H9 (cell line): ENCODE measurements around the gene CSF2. TPM values are rescaled to one million over a fixed set of nuclear protein-coding genes. Genes with fewer than 3 reads are reported as not detected.

Experiments
- DNase-seq: peaks from one replicate; pipeline ENCODE4 v3.0.0-alpha.2; 2017
- H2AFZ ChIP-seq: one replicate; pipeline ENCODE4 v1.6.1; 2013; ENCODE audit warnings: mild to moderate bottlenecking, low read length, control low read depth, moderate library complexity
- H2AK5ac ChIP-seq: 2 replicates; pipeline ENCODE4 v1.6.1; 2013; ENCODE audit warnings: low read length, control low read depth, mixed read lengths; ENCODE audit not compliant: insufficient read length
- H2BK120ac ChIP-seq: one replicate; pipeline ENCODE4 v1.6.1; 2013; ENCODE audit warnings: low read depth, mild to moderate bottlenecking, low read length, control low read depth, inconsistent platforms; ENCODE audit not compliant: poor library complexity, severe bottlenecking
- H2BK12ac ChIP-seq: 2 replicates; pipeline ENCODE4 v1.6.1; 2013; ENCODE audit warnings: low read length, control low read depth, mixed read lengths, low read depth; ENCODE audit not compliant: insufficient read length
- H2BK15ac ChIP-seq: 2 replicates; pipeline ENCODE4 v1.6.1; 2013; ENCODE audit warnings: low read depth, low read length, control low read depth
- H2BK20ac ChIP-seq: one replicate; pipeline ENCODE4 v1.6.1; 2013; ENCODE audit warnings: low read depth, mild to moderate bottlenecking, low read length, control low read depth, inconsistent platforms; ENCODE audit not compliant: poor library complexity, severe bottlenecking
- H2BK5ac ChIP-seq: 2 replicates; pipeline ENCODE4 v1.6.1; 2013; ENCODE audit warnings: low read length, control low read depth, mixed read lengths; ENCODE audit not compliant: insufficient read length
- H3K14ac ChIP-seq: 2 replicates; pipeline ENCODE4 v1.6.1; 2013; ENCODE audit warnings: low read length, control low read depth; ENCODE audit not compliant: insufficient read depth
- H3K18ac ChIP-seq: 2 replicates; pipeline ENCODE4 v1.6.1; 2013; ENCODE audit warnings: low read depth, mild to moderate bottlenecking, mixed read lengths, low read length, control low read depth; ENCODE audit not compliant: insufficient read length
- H3K23ac ChIP-seq: 2 replicates; pipeline ENCODE4 v1.6.1; 2013; ENCODE audit warnings: low read length, control low read depth, mixed read lengths, low read depth; ENCODE audit not compliant: insufficient read length
- H3K23me2 ChIP-seq: 2 replicates; pipeline ENCODE4 v1.6.1; 2013; ENCODE audit warnings: low read depth, mild to moderate bottlenecking, mixed read lengths, low read length, control low read depth; ENCODE audit not compliant: insufficient read length, poor library complexity, severe bottlenecking
- H3K27ac ChIP-seq: 2 replicates; pipeline ENCODE4 v1.5.1; 2013; ENCODE audit warnings: low read length, control low read depth, mixed read lengths, low read depth; ENCODE audit not compliant: insufficient read length
- H3K27me3 ChIP-seq: 2 replicates; pipeline ENCODE4 v1.6.1; 2013; ENCODE audit warnings: low read length, control low read depth, inconsistent platforms; ENCODE audit not compliant: insufficient read depth
- H3K4ac ChIP-seq: 2 replicates; pipeline ENCODE4 v1.6.1; 2013; ENCODE audit warnings: low read depth, mild to moderate bottlenecking, control low read depth, inconsistent platforms, low read length, moderate library complexity
- H3K4me1 ChIP-seq: 2 replicates; pipeline ENCODE4 v1.6.1; 2013; ENCODE audit warnings: low read length, control low read depth, inconsistent platforms; ENCODE audit not compliant: insufficient read depth
- H3K4me2 ChIP-seq: 2 replicates; pipeline ENCODE4 v1.6.1; 2013; ENCODE audit warnings: low read length, control low read depth, mixed read lengths; ENCODE audit not compliant: insufficient read length, insufficient read depth
- H3K56ac ChIP-seq: 2 replicates; pipeline ENCODE4 v1.6.1; 2013; ENCODE audit warnings: low read depth, mild to moderate bottlenecking, mixed read lengths, low read length, control low read depth; ENCODE audit not compliant: insufficient read length
- H3K79me1 ChIP-seq: 2 replicates; pipeline ENCODE4 v1.6.1; 2013; ENCODE audit warnings: low read depth, mild to moderate bottlenecking, moderate library complexity, low read length, control low read depth, inconsistent platforms; ENCODE audit not compliant: insufficient read depth, poor library complexity, severe bottlenecking
- H3K79me2 ChIP-seq: 2 replicates; pipeline ENCODE4 v1.6.1; 2013; ENCODE audit warnings: low read length, control low read depth, inconsistent platforms; ENCODE audit not compliant: insufficient read depth
- H3K9ac ChIP-seq: 2 replicates; pipeline ENCODE4 v1.6.1; 2013; ENCODE audit warnings: low read length, control low read depth, mixed read lengths; ENCODE audit not compliant: insufficient read length; ENCODE audit errors: extremely low read depth
- H3K9me3 ChIP-seq: one replicate; pipeline ENCODE4 v1.6.1; 2013; ENCODE audit warnings: low read depth, low read length, inconsistent platforms; ENCODE audit not compliant: control insufficient read depth
- H3T11ph ChIP-seq: one replicate; pipeline ENCODE4 v1.6.1; 2013; ENCODE audit warnings: mild to moderate bottlenecking, low read length, control low read depth, inconsistent platforms
- H4K20me1 ChIP-seq: one replicate; pipeline ENCODE4 v1.6.1; 2013; ENCODE audit not compliant: control insufficient read depth, insufficient read length, insufficient read depth
- H4K5ac ChIP-seq: 2 replicates; pipeline ENCODE4 v1.6.1; 2013; ENCODE audit warnings: low read depth, mild to moderate bottlenecking, mixed read lengths, low read length, control low read depth; ENCODE audit not compliant: insufficient read length
- H4K8ac ChIP-seq: replicated peaks from 2 replicates; pipeline ENCODE4 v1.6.1; 2013; ENCODE audit warnings: low read length, control low read depth, mixed read lengths, low read depth; ENCODE audit not compliant: insufficient read length
- H4K91ac ChIP-seq: 2 replicates; pipeline ENCODE4 v1.6.1; 2013; ENCODE audit warnings: low read depth, mild to moderate bottlenecking, moderate library complexity, mixed read lengths, low read length, control low read depth; ENCODE audit not compliant: insufficient read length
- H3K27ac Mint-ChIP-seq, 3 experiments: 2 replicates in 2 of 3; 3 replicates in 1 of 3; pipeline ENCODE4 v1.8.0; 2020 to 2021; ENCODE audit warnings: mixed read lengths in 3 of 3, mild to moderate bottlenecking in 1 of 3, moderate library complexity in 1 of 3
- H3K27me3 Mint-ChIP-seq: 2 replicates; pipeline ENCODE4 v1.8.0; 2021; ENCODE audit warnings: low read depth, mild to moderate bottlenecking, moderate library complexity, mixed read lengths
- H3K36me3 Mint-ChIP-seq, 3 experiments: 2 replicates in 2 of 3; 3 replicates in 1 of 3; pipeline ENCODE4 v1.8.0; 2020 to 2021; ENCODE audit warnings: low read depth in 3 of 3, mixed read lengths in 3 of 3; ENCODE audit not compliant: insufficient read depth in 1 of 3
- H3K4me1 Mint-ChIP-seq, 2 experiments: 2 replicates each; pipeline ENCODE4 v1.8.0; 2020; ENCODE audit warnings: mixed read lengths in 2 of 2
- H3K4me3 Mint-ChIP-seq, 2 experiments: 2 replicates in 1 of 2; 3 replicates in 1 of 2; pipeline ENCODE4 v1.8.0; 2020 to 2021; ENCODE audit warnings: mild to moderate bottlenecking in 2 of 2, mixed read lengths in 2 of 2, moderate library complexity in 1 of 2
- H3K9me3 Mint-ChIP-seq, 2 experiments: 2 replicates in 1 of 2; 3 replicates in 1 of 2; pipeline ENCODE4 v1.8.0; 2020; ENCODE audit warnings: mild to moderate bottlenecking in 2 of 2, mixed read lengths in 2 of 2, moderate library complexity in 1 of 2
- CTCF ChIP-seq: fragments of 200-600 bp; sonication (generic); conservative IDR thresholded peaks from 3 replicates; pipeline ENCODE4 v1.8.0; 2021; ENCODE audit warnings: antibody characterized with exemption, mild to moderate bottlenecking
- WGBS: extraction: QIAGEN DNeasy Blood & Tissue Kit; methylation state at CpG from one replicate; pipeline ENCODE4 v1.1.7; 2013; ENCODE audit warnings: missing lambda C conversion rate, low lambda C conversion rate, mixed read lengths; ENCODE audit not compliant: insufficient read length; ENCODE audit errors: extremely low coverage; 5-methylcytosine and 5-hydroxymethylcytosine counted together
- total RNA-seq: library from RNA; stranded (reverse); gene quantifications from 2 replicates; pipeline ENCODE4 v1.2.1, GENCODE V29; 2021

CSF2 gene
- total RNA-seq, 1 experiment from 2014 or later: not detected

GRCh38 chr5:132029609-132030330, 43.8 kb upstream of the CSF2 start:
- no peaks in the 10 kb centered on the region for H3K23me2 ChIP-seq
- WGBS: no CpG with 5 or more reads among the region's 4 CpGs

More at GRCh38 chr5:132029609-132030330, 43.8 kb upstream of the CSF2 start:
- Mint-ChIP-seq H3K36me3 (no peaks in the 10 kb centered on the region), H3K9me3 (no peaks in the 10 kb centered on the region), H3K27ac (no peak overlapping the region), H3K4me3 (no peak overlapping the region), H3K27me3 (no peaks in the 10 kb centered on the region), H3K4me1 (no peaks in the 10 kb centered on the region)
- no peak for DNase-seq
- no peak overlapping the region for H3T11ph ChIP-seq
- H2AK5ac ChIP-seq: no peak overlapping the region
- H3K79me2 ChIP-seq: no peaks in the 10 kb centered on the region
- no peak for TF ChIP-seq CTCF
- no peak overlapping the region for H2BK120ac ChIP-seq
- H2BK5ac ChIP-seq: no peak overlapping the region
- H3K9me3 ChIP-seq: no peaks in the 10 kb centered on the region
- no peaks in the 10 kb centered on the region for H3K4me1 ChIP-seq
- no peak overlapping the region for H3K9ac ChIP-seq
- H4K20me1 ChIP-seq: no peaks in the 10 kb centered on the region
- no peak overlapping the region for H3K4me2 ChIP-seq
- H3K79me1 ChIP-seq: no peaks in the 10 kb centered on the region
- H2BK20ac ChIP-seq: no peak overlapping the region
- H3K18ac ChIP-seq: no peak overlapping the region
- no peak overlapping the region for H3K23ac ChIP-seq
- H2AFZ ChIP-seq: no peak overlapping the region
- H2BK15ac ChIP-seq: no peak overlapping the region
- H3K27ac ChIP-seq: no peak overlapping the region
- no peak overlapping the region for H3K56ac ChIP-seq
- no peak overlapping the region for H2BK12ac ChIP-seq
- H3K27me3 ChIP-seq: no peaks in the 10 kb centered on the region
- H3K14ac ChIP-seq: no peak overlapping the region
- no peak overlapping the region for H3K4ac ChIP-seq
- H4K91ac ChIP-seq: no peak overlapping the region
- no peak overlapping the region for H4K5ac ChIP-seq
- H4K8ac ChIP-seq: no peak overlapping the region
